Breast epithelium (tissue), 4 donors: ENCODE measurements around the gene NDUFA3. TPM values are rescaled to one million over a fixed set of nuclear protein-coding genes. Genes with fewer than 3 reads are reported as not detected.

ENCODE experiments used
- DNase-seq, 2 donors: peaks; one replicate each; pipeline ENCODE4 v3.0.0-alpha.2; 2019; ENCODE audit warnings: low spot score in 2 of 2
- H3K27ac ChIP-seq, 2 donors: fragments of 200-600 bp; sonication (generic) in 1 of 2; one replicate each; pipeline ENCODE4 v1.5.1; 2016 to 2019; ENCODE audit warnings: mild to moderate bottlenecking in 1 of 2
- H3K27me3 ChIP-seq, 2 donors: fragments of 200-600 bp; sonication (generic) in 1 of 2; one replicate each; pipeline versions ENCODE4 v1.5.1 to v1.6.0; 2017 to 2019; ENCODE audit warnings: control low read depth in 1 of 2, mild to moderate bottlenecking in 1 of 2
- H3K36me3 ChIP-seq: fragments of 200-600 bp; one replicate; pipeline ENCODE4 v1.5.1; 2019
- H3K4me1 ChIP-seq, 2 donors: fragments of 200-600 bp; sonication (generic); one replicate each; pipeline ENCODE4 v1.5.1; 2016 to 2019; ENCODE audit warnings: control low read depth in 1 of 2
- H3K4me3 ChIP-seq, 3 donors: fragments of 200-600 bp; sonication (generic); 1 replicate in 2 of 3; 2 replicates in 1 of 3; pipeline ENCODE4 v1.5.1; 2016 to 2019; ENCODE audit warnings: mild to moderate bottlenecking in 3 of 3, moderate library complexity in 2 of 3
- H3K9me3 ChIP-seq, 2 donors: fragments of 200-600 bp; sonication (generic) in 1 of 2; one replicate each; pipeline ENCODE4 v1.5.1; 2016 to 2019; ENCODE audit warnings: control low read depth in 1 of 2
- CTCF ChIP-seq, 3 donors: fragments of 450-650 bp; IDR thresholded peaks; one replicate each; pipeline ENCODE4 v1.5.1; 2016 to 2017; ENCODE audit warnings: antibody characterized with exemption in 3 of 3, mild to moderate bottlenecking in 3 of 3, moderate library complexity in 3 of 3
- POLR2A ChIP-seq: fragments of 450-650 bp; IDR thresholded peaks from one replicate; pipeline ENCODE4 v1.6.1; 2016; ENCODE audit warnings: antibody characterized with exemption, mild to moderate bottlenecking, moderate library complexity
- POLR2AphosphoS5 ChIP-seq, 3 donors: sonication (generic); formaldehyde crosslinking; IDR thresholded peaks; one replicate each; pipeline ENCODE4 v1.6.1; 2017; ENCODE audit warnings: antibody characterized with exemption in 3 of 3
- intact Hi-C: fragments of 100-400 bp; cut with DNase I; formaldehyde crosslinking; loops from one replicate; pipeline ENCODE4 v1.15.1; 2023; ENCODE audit warnings: low total_unique reads
- total RNA-seq, 3 donors: library from RNA; depleted of rRNA; stranded (reverse); fragments of >200 nt; gene quantifications; one replicate each; pipeline ENCODE4 v1.1.0, GENCODE V29; 2016

NDUFA3 gene
- total RNA-seq, 3 donors from 2014 or later: 17.3 to 20.6 (median 20.5) TPM

GRCh38 chr19:54108496-54108895 lies 5.8 kb downstream of the NDUFA3 start:
- H3K27ac ChIP-seq: no peak overlapping the region
- H3K27me3 ChIP-seq: no peaks in the 10 kb centered on the region
- no peak for DNase-seq
- intact Hi-C loops: no loop called here
- no peak overlapping the region for H3K4me3 ChIP-seq
- no peaks in the 10 kb centered on the region for H3K36me3 ChIP-seq
- TF ChIP-seq POLR2AphosphoS5 (IDR thresholded peaks at IDR 0.05) (no peak), CTCF (IDR thresholded peaks at IDR 0.05) (no peak), POLR2A (no peak)
- no peaks in the 10 kb centered on the region for H3K9me3 ChIP-seq
- no peaks in the 10 kb centered on the region for H3K4me1 ChIP-seq

- H3K36me3 ChIP-seq: no peaks in the 10 kb centered on the region
- intact Hi-C loops: loop anchor here (10.0 kb wide), 1 partner anchor 235 kb away; no protein-coding TSS in a partner anchor
Observed at GRCh38 chr19:54109651-54110050, 7.0 kb downstream of the NDUFA3 start.

GRCh38 chr19:54114340-54115108 lies 11.9 kb downstream of the NDUFA3 start:
- no peaks in the 10 kb centered on the region for H3K9me3 ChIP-seq
- H3K4me3 ChIP-seq: peak overlapping the region; percentile 81 to 88 (median 83)
- no peaks in the 10 kb centered on the region for H3K27me3 ChIP-seq
- H3K4me1 ChIP-seq: peaks cover 5 to 10% of the 10 kb centered on the region in 2 donors
- H3K36me3 ChIP-seq: no peaks in the 10 kb centered on the region
- no peak for TF ChIP-seq POLR2A
- no peak for TF ChIP-seq CTCF (IDR thresholded peaks at IDR 0.05)
- no peak for TF ChIP-seq POLR2AphosphoS5 (IDR thresholded peaks at IDR 0.05)
- H3K27ac ChIP-seq: peak overlapping the region; percentile 48 to 83
- no peak for DNase-seq
- intact Hi-C loops: loop anchor here (10.0 kb wide), 1 partner anchor 240 kb away; no protein-coding TSS in a partner anchor

More at GRCh38 chr19:54109651-54110050, 7.0 kb downstream of the NDUFA3 start:
- Histone ChIP-seq H3K27ac (no peak overlapping the region), H3K9me3 (no peaks in the 10 kb centered on the region), H3K4me3 (no peak overlapping the region), H3K4me1 (no peaks in the 10 kb centered on the region), H3K27me3 (no peaks in the 10 kb centered on the region)
- no peak for DNase-seq
- TF ChIP-seq POLR2A: no peak
- TF ChIP-seq CTCF (IDR thresholded peaks at IDR 0.05): no peak
- no peak for TF ChIP-seq POLR2AphosphoS5 (IDR thresholded peaks at IDR 0.05)

GRCh38 chr19:54115109-54116063 lies 12.7 kb downstream of the NDUFA3 start, which contains the start of the genes PRPF31 and TFPT:
Gene PRPF31, plus strand, starts transcription at chr19:54115754. Its CDS starts 2,525 bp downstream, at chr19:54118279.
Gene TFPT, minus strand, starts transcription at chr19:54115657. Its CDS starts 388 bp downstream, at chr19:54115269.
- intact Hi-C loops: loop anchor here (10.0 kb wide), 1 partner anchor 241 kb away; no protein-coding TSS in a partner anchor
- Histone ChIP-seq H3K27me3 (no peaks in the 10 kb centered on the region), H3K4me1 (peaks cover 5 to 10% of the 10 kb centered on the region in 2 donors), H3K4me3 (peak within 1 kb of the TSS; percentile 81 to 88 (median 83)), H3K36me3 (no peaks in the 10 kb centered on the region), H3K9me3 (no peaks in the 10 kb centered on the region), H3K27ac (peak within 1 kb of the TSS; percentile 83)
- DNase-seq: peak; percentile 97
- TF ChIP-seq POLR2AphosphoS5 (IDR thresholded peaks at IDR 0.05) (peak; percentile 98 to 99 (median 99)), POLR2A (peak; percentile 46), CTCF (IDR thresholded peaks at IDR 0.05) (no peak)
